A549 (cell line): ENCODE measurements around the gene TTL. TPM values are rescaled to one million over a fixed set of nuclear protein-coding genes. Genes with fewer than 3 reads are reported as not detected.
A peak's percentile ranks its signal among the peaks of the same experiment; 100 is the strongest.
"Not testable (repeated sequence)": the region's sequence is repeated elsewhere in the genome, so short reads cannot be mapped to it uniquely, and the experiment has no call there.

Experiments used
- ATAC-seq, 2 experiments: fragments of 200-7000 bp in 1 of 2; fragments of >200 bp in 1 of 2; cut with Nextera tagmentation in 1 of 2; cut with Tn5 transposase in 1 of 2; 3 replicates each; pipeline versions ENCODE4 v1.8.0 to v1.9.1; 2018 to 2020; ENCODE audit warnings: mild to moderate bottlenecking in 1 of 2, moderate library complexity in 1 of 2
- CTCF ChIA-PET: fragments of 300-600 bp; sonication (Branson Sonifier 250); formaldehyde crosslinking; extraction: SDS; loops from one replicate; lab custom pipeline; 2021; ENCODE audit warnings: antibody characterized with exemption, inconsistent platforms; lab: Yijun Ruan, JAX
- POLR2A ChIA-PET: fragments of 350-600 bp; formaldehyde crosslinking; extraction: SDS; loops from one replicate; lab custom pipeline; 2021; ENCODE audit warnings: antibody characterized with exemption, inconsistent platforms; lab: Yijun Ruan, JAX
- DNase-seq, 2 experiments: peaks; one replicate each; pipeline versions ENCODE4 v3.0.0 to v3.0.0-alpha.2; 2011 to 2016; ENCODE audit warnings: low read depth in 1 of 2, low spot score in 1 of 2
- FAIRE-seq: peaks from 2 replicates; lab custom pipeline; 2011; peaks lifted over from hg19 to GRCh38; lab: Jason Lieb, UNC
- H3K27ac ChIP-seq, 2 experiments: fragments of >200 bp; sonication (Bioruptor Twin); formaldehyde crosslinking; 3 replicates each; pipeline ENCODE4 v1.5.1; 2016 to 2017
- H3K4me1 ChIP-seq: fragments of >200 bp; sonication (Bioruptor Twin); formaldehyde crosslinking; 3 replicates; pipeline ENCODE4 v1.6.1; 2016
- H3K4me2 ChIP-seq: fragments of >200 bp; sonication (Bioruptor Twin); formaldehyde crosslinking; 3 replicates; pipeline ENCODE4 v1.6.1; 2016
- H3K4me3 ChIP-seq: fragments of >200 bp; sonication (Bioruptor Twin); formaldehyde crosslinking; 3 replicates; pipeline ENCODE4 v1.5.1; 2016
- H3K9me3 ChIP-seq: fragments of >200 bp; sonication (Bioruptor Twin); formaldehyde crosslinking; 3 replicates; pipeline ENCODE4 v1.6.1; 2016
- BHLHE40 ChIP-seq: IDR thresholded peaks from 2 replicates; pipeline ENCODE4 v1.6.1; 2012; ENCODE audit warnings: low read depth, low read length, inconsistent platforms
- CHD2 ChIP-seq: fragments of 150-350 bp; IDR thresholded peaks from 2 replicates; pipeline ENCODE4 v1.6.1; 2014; ENCODE audit warnings: low read length; ENCODE audit not compliant: partially characterized antibody
- CTCF ChIP-seq: fragments of >200 bp; sonication (Bioruptor Twin); formaldehyde crosslinking; IDR thresholded peaks from 3 replicates; pipeline ENCODE4 v1.5.1; 2016
- GATA3 ChIP-seq: IDR thresholded peaks from 2 replicates; pipeline ENCODE4 v1.6.1; 2012; ENCODE audit warnings: borderline replicate concordance
- MAX ChIP-seq: IDR thresholded peaks from 2 replicates; pipeline ENCODE4 v1.6.1; 2012
- MAZ ChIP-seq: fragments of 150-350 bp; IDR thresholded peaks from 2 replicates; pipeline ENCODE4 v1.6.1; 2014; ENCODE audit warnings: antibody characterized with exemption, low read depth, low read length, borderline replicate concordance
- PHF8 ChIP-seq: fragments of 200-600 bp; sonication (generic); IDR thresholded peaks from 2 replicates; pipeline ENCODE4 v1.6.1; 2016; ENCODE audit warnings: low read depth, mild to moderate bottlenecking, antibody characterized with exemption, moderate library complexity, borderline replicate concordance
- RAD21 ChIP-seq, 2 experiments: fragments of >200 bp in 1 of 2; sonication (Bioruptor Twin) in 1 of 2; formaldehyde crosslinking in 1 of 2; IDR thresholded peaks in 1 of 2; conservative IDR thresholded peaks in 1 of 2; 2 replicates in 1 of 2; 3 replicates in 1 of 2; pipeline ENCODE4 v1.6.1; 2012 to 2018; ENCODE audit warnings: inconsistent platforms in 1 of 2
- SMC3 ChIP-seq: fragments of >200 bp; sonication (Bioruptor Twin); formaldehyde crosslinking; IDR thresholded peaks from 3 replicates; pipeline ENCODE4 v1.6.1; 2018; ENCODE audit warnings: inconsistent platforms
- WGBS: methylation state at CpG from one replicate; pipeline ENCODE4 v1.1.6; 2017; ENCODE audit errors: missing lambda C conversion rate; 5-methylcytosine and 5-hydroxymethylcytosine counted together
- polyA plus RNA-seq, 4 experiments: library from polyadenylated mRNA; depleted of rRNA in 3 of 4; stranded (reverse); fragments of >200 nt; fragmentation: RNase III in 1 of 4; extraction: RNeasy Plus Mini Kit Qiagen cat#74134 plus additional on column Dnase treatment in 1 of 4; gene quantifications; 2 replicates in 3 of 4; 3 replicates in 1 of 4; pipeline ENCODE4 v1.2.3, GENCODE V29; 2011 to 2017

TTL gene
- polyA plus RNA-seq, 2 of the 4 experiments (the other 2 are of a cell fraction), result 29.7 to 33.1 TPM

- TF ChIP-seq MAZ, result no peak
These were observed at the start of gene TTL (continued) for GRCh38 chr2:112481528-112482233.

- peak overlapping the region; percentile 64 for H3K4me2 ChIP-seq
These were observed 49.6 kb upstream of the TTL start for GRCh38 chr2:112432390-112432734.

GRCh38 chr2:112432735-112433479, 49.0 kb upstream of the TTL start:
- not testable (repeated sequence) for DNase-seq
- POLR2A ChIA-PET, result interaction anchor here (0.6 kb wide), 2 partner anchors 173 to 730 kb away, joined by 4 to 5 read pairs; no protein-coding TSS in a partner anchor

More at GRCh38 chr2:112432390-112432734, 49.6 kb upstream of the TTL start:
- Histone ChIP-seq H3K4me3 (peak overlapping the region; percentile 59), H3K27ac (peak overlapping the region; percentile 68 to 90; a peak in 5 of 6 replicates)
- H3K4me1 ChIP-seq, H3K9me3 ChIP-seq, CTCF ChIA-PET, FAIRE-seq, POLR2A ChIA-PET, DNase-seq, ATAC-seq: not testable (repeated sequence)
- 80% methylated on average over 5 of the region's 22 CpGs for WGBS

GRCh38 chr2:112433480-112433879, 48.5 kb upstream of the TTL start, which contains the start of gene RGPD8:
Gene RGPD8 (minus strand): TSS chr2:112433645. CDS start chr2:112433453, 192 bp downstream.
- not testable (repeated sequence) for H3K4me1 ChIP-seq
- peak in 1 of 2 experiments; percentile 80 for DNase-seq
- WGBS, result 0% methylated on average over 9 of the region's 26 CpGs
- TF ChIP-seq RAD21 (conservative IDR thresholded peaks at IDR 0.05 in 1 of 2, IDR thresholded peaks at IDR 0.05 in 1 of 2) (peak; percentile 63 to 72), GATA3 (peak; percentile 59; the same call in 1 of the 2 replicates), CTCF (peak; percentile 52), MAX (0 out of 2 replicates have a peak, but pooled peaks have one; percentile 28), SMC3 (peak; percentile 51; the same call in 2 of the 3 replicates)
- TF ChIP-seq, all 56 proteins: peak for 5; not testable (repeated sequence) for 51
- peak; percentile 97 to 98 for ATAC-seq
- FAIRE-seq, H3K9me3 ChIP-seq: not testable (repeated sequence)
- ChIA-PET POLR2A (interaction anchor here (0.6 kb wide), 2 partner anchors 174 to 730 kb away, joined by 4 to 5 read pairs; no protein-coding TSS in a partner anchor), CTCF (interaction anchor here (0.7 to 0.9 kb wide), 2 partner anchors 26 to 516 kb away, joined by 3 read pairs; no protein-coding TSS in a partner anchor)
- Histone ChIP-seq H3K27ac (peak within 1 kb of the TSS; percentile 68 to 90), H3K4me3 (peak within 1 kb of the TSS; percentile 59), H3K4me2 (peak within 1 kb of the TSS; percentile 64)

More at GRCh38 chr2:112432735-112433479, 49.0 kb upstream of the TTL start:
- H3K9me3 ChIP-seq, FAIRE-seq, H3K4me1 ChIP-seq: not testable (repeated sequence)
- Histone ChIP-seq H3K4me2 (peak overlapping the region; percentile 64), H3K4me3 (peak overlapping the region; percentile 59), H3K27ac (peak overlapping the region; percentile 68 to 90)
- ATAC-seq, result peak; percentile 78 to 83; a peak in 3 of 6 replicates
- WGBS, result 54% methylated on average over 13 of the region's 98 CpGs
- TF ChIP-seq PHF8 (peak; percentile 37), MAX (0 out of 2 replicates have a peak, but pooled peaks have one; percentile 33)
- CTCF ChIA-PET, result interaction anchor here (0.7 kb wide), 1 partner anchor 516 kb away, joined by 3 read pairs; no protein-coding TSS in a partner anchor

- no peak for FAIRE-seq
These were observed 47.8 kb upstream of the TTL start for GRCh38 chr2:112433932-112434730.

More at GRCh38 chr2:112433932-112434730, 47.8 kb upstream of the TTL start:
- ChIA-PET CTCF (interaction anchor here (0.6 to 1.8 kb wide), 5 partner anchors 25 to 385 kb away, joined by 3 to 10 read pairs (median 3); no protein-coding TSS in a partner anchor), POLR2A (no interaction called here)
- Histone ChIP-seq H3K4me2 (no peak overlapping the region), H3K4me1 (no peaks in the 10 kb centered on the region), H3K4me3 (no peak overlapping the region), H3K27ac (no peak overlapping the region), H3K9me3 (no peaks in the 10 kb centered on the region)
- DNase-seq (no peak), ATAC-seq (no peak)
- WGBS, result 60% methylated on average over 15 of the region's 31 CpGs
- TF ChIP-seq BHLHE40, result no peak
- no peak for TF ChIP-seq CHD2
- no peak for TF ChIP-seq CTCF
